ENCODE data around the gene GNB1L.
A peak's percentile ranks its signal among the peaks of the same experiment; 100 is the strongest.

Gene GNB1L, protein sequence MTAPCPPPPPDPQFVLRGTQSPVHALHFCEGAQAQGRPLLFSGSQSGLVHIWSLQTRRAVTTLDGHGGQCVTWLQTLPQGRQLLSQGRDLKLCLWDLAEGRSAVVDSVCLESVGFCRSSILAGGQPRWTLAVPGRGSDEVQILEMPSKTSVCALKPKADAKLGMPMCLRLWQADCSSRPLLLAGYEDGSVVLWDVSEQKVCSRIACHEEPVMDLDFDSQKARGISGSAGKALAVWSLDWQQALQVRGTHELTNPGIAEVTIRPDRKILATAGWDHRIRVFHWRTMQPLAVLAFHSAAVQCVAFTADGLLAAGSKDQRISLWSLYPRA

DNA sequence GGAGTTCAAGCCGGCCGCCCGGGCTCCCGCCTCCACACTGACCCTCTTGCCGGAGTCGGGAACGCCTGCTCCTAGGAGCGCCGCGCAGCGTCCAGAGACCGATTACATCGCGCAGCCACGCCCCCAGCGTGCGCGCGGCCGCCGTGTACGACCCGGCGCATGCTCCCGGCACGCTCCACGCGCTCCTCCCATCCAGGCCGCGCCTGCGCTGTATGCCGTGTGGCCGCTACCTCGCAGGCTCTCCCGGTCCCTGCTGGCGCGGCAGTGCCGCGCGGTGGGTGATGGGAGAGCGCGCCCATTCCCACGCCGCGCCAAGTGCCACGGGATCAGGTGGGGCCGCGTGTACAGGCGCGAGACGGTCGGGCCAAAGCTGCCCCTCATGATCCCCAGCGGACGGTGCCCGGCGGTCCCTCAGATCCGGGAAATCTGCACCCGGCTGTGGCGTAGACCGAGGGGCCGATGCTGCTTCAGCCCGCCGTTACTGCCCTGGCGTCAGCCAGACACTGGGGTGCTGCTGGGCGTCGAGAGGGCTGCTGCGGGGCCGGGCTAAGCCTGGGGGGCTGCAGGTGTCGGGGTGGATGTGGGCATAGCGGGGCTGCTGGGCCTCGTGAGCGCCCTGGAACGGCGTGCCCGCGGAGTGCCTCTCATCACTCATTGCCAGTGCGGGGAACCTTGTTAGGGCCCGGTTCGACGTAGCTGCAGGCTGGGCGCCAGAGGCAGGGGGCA, at the start of gene GNB1L, which contains the start of gene RTL10:
TSS of gene GNB1L (minus strand) at position 97 of the 726 bp plus-strand sequence. CDS start 33,519 bp downstream, outside the sequence.
TSS of gene RTL10 (minus strand) at position 97 of the 726 bp plus-strand sequence. CDS start 2,613 bp downstream, outside the sequence.
- DNase-seq: peak; percentile 97

GRCh38 chr22:19904174-19904856, 49.6 kb upstream of the GNB1L start:
- DNase-seq: no peak

DNA sequence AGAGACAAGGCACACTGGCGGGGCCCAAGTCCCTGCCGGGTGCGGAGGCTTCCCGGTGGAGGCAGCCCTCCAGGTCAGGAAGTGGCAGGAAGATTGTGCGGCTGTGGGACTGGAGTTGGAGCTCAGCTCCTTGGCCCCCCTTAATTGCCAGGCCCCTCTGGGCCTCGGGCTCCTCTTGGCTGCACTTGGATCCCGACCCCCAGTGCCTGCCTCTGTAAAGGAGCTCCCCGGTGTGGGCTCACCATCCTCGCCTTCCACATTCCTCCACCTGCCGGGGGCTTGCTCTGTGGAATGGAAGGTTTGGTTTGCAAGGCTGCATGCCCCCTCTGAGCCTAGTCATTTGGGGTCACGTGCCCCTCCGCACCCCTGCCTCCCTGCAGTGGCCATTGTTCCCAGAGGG, 48.8 kb upstream of the GNB1L start:
- DNase-seq: no peak

DNA sequence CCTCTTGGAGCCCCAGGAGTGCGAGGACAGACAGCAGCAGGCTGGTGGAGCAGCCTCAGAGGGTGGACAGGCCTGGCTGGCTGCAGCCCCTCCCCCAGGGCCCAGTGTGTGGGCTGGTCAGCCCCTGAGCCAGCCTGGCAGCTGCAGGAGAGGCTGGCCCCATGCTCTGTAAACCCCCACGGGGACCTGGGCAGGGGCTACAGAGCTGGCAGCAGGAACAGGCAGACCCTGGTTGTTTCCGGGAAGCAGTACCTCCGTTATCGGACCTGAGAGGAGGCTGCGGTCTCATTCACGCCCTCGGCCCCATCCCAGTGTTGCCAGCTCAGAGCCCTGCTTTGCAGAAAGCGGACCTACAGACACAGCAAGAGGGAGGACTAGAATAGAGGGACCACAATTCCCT, 48.4 kb upstream of the GNB1L start:
- DNase-seq: no peak

GRCh38 chr22:19902245-19902715, 47.6 kb upstream of the GNB1L start:
- DNase-seq: no peak

GRCh38 chr22:19901577-19902244, 47.0 kb upstream of the GNB1L start:
- DNase-seq: no peak

DNA sequence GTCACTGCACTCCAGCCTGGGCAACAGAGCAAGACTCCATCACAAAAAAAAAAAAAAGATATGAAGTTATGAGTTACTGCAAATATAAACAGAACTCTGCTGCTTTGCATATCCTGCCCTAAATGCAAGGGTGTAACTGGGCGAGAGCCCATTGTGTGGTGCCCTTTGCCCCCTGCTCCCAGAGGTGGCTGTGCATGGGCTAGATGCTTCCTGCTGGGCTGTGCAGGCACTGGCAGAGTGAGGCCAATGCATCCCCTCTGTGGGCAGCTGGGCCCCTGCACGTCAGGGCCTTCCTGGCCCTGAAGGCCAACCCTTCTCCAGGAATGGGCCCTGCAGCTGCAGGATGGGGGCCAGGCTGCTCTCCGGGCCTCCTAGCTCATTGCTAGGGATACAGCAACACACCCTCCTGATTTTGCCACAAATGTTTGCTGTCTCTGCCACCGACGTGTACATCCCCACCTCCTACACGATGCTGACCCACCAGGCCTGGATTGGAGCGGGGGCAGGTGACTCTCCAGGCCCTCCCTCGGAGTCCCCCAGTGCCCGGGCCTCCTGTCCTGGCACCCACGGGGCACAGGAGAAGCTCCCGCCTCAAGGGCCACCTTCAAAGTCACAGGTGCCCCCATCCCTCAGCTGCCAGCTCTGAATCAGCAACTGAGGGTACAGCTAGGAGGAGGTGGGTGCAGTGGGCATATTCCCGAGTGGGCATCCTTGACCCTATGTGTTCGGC, 46.2 kb upstream of the GNB1L start:
- DNase-seq: no peak

DNA sequence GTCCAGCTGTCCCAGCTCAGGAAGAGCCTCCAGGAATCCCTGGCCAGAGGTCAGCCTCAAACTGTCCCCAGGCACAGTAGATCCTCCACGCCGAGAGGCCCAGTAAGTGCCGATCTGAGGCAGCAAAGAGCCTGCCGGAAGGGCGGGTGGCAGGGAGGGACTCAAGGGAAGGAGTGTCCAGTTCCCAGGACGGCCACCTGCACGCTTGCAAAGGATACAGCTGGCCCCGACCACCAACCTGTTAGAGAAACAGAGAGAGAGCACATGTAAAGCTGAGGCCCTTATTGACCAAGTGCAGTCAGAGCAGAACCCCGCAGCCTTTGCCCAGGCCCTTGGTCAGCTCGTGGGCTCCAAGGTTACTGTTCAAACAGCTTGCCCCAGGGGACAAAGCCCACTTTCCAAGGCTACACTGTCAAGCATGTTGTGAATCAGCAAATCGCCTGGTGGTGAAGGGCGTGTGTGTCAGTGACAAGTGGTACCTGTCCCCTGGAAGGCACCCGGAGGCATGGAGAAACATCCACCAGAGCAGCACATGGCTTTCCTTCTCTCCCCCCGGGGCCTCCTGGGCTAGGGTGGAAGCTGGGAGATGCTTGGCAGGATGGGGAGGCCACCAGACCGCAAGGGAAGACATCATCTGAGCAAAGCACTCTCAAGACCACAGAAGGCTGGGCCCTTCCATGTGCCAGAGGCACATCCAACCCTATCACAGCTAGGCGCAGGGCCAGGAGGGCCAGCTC, 44.3 kb upstream of the GNB1L start:
- no peak for DNase-seq

DNA sequence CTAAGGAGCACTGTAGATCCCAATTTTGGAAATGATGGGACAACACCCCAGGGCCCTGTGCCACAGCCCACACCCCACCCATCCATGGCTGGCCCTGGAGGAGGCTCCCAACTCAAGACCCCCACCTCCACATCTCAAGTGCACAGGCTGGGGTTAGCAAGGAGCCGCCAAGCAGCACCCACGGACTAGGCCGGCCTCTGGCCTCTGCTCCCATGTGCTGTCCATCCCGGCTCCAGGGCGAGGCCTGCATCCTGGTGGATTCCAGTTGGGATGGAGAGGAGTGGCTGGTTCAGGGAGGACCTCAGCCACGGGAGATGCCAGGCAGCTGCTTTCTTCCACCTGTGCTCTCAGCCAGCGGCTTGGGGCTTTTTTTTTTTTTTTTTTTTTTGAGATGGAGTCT, 43.5 kb upstream of the GNB1L start:
- no peak for DNase-seq

GRCh38 chr22:19897726-19898125, 43.1 kb upstream of the GNB1L start:
- DNase-seq: no peak

GRCh38 chr22:19896665-19897355, 42.1 kb upstream of the GNB1L start:
- DNase-seq: peak; percentile 5

- DNase-seq: no peak
Measured at GRCh38 chr22:19895160-19895849, 40.6 kb upstream of the GNB1L start.

DNA sequence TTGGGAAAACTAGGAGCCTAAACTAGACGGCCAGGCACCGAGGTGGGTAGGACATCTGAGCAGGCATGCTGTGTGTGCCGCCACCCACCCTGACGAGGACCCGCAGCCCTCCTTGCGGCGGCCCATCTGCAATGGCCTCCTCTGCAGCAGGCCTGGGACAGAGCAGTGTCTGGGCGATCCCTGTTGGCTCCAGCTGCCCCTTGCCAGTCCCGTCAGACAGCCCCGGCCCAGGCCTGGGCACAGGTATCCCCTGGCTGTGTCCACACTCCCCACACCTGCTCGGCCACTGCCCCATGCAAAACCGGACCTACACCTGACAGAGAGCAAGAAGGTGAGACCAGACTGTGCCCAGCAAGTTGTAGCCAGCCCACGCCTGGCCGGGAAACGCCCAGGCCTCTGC, 38.7 kb upstream of the GNB1L start:
- no peak for DNase-seq

GRCh38 chr22:19892925-19893324, 38.3 kb upstream of the GNB1L start:
- DNase-seq: peak; percentile 40

- peak; percentile 44 for DNase-seq
Measured at GRCh38 chr22:19892257-19892879, 37.7 kb upstream of the GNB1L start.

DNA sequence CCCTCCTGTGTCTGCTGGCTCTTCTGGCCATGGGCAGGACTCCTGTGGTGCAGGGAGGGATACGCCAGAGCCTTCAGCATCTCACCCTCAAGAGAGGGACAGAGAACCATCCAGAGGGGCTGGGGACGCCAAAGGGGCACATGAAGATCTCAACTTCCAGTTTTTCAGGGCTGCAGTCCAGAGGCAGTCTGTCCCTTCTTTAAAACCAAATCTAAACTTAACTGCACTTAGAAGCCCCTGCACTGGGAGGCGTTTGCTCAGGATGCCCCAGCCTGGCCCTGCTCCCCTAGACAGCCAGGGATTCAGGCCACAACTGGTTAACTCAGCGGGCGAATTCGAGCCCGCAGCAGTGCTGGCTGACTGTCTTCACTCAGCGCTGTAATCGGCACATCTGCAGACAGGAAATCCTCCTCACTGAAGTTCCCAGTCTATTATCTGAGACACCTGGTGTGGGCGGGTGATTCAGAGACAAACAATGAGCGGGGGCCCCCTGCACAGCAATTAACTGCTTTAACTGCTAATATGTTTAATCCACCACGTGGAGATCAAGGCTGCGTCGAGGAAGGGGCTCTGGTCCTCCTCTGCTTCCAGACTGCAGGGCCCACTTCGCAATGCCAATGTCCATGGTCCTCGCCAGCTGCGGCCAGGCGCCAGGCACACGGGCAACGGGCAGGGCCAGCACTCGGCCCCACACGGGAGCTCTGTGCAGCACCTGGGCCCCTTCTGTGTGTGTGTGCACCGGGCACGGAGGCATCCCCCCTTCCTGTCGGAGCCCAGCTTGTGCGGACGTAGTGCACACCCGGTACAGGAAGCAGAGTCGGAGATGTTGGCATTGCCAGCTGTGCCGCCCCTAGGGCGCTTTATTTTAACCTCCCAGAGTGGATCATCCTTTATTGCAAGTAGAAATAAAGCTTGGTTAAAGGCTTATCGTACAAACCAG, 36.9 kb upstream of the GNB1L start:
- DNase-seq: peak; percentile 92

GRCh38 chr22:19890502-19891316, 36.0 kb upstream of the GNB1L start:
- DNase-seq: no peak

- no peak for DNase-seq
Measured at GRCh38 chr22:19889951-19890350, 35.3 kb upstream of the GNB1L start.

All from kidney glomerular epithelial cell (primary cell).